Epithelial cell of esophagus (primary cell): Measurements from ENCODE around the gene PCDHGA1.
A peak's percentile ranks its signal among the peaks of the same experiment; 100 is the strongest.

Experiments used
- DNase-seq: peaks from one replicate; pipeline ENCODE4 v3.0.0; 2010; ENCODE audit warnings: low read depth
- H3K4me3 ChIP-seq: 2 replicates; pipeline ENCODE4 v1.5.1; 2011; ENCODE audit warnings: mild to moderate bottlenecking, low read length, control low read depth
- CTCF ChIP-seq: IDR thresholded peaks from 2 replicates; pipeline ENCODE4 v1.5.1; 2011; ENCODE audit warnings: low read depth, mild to moderate bottlenecking, low read length, control low read depth, inconsistent platforms; ENCODE audit not compliant: insufficient read depth; ENCODE audit errors: missing control alignments

Gene PCDHGA1

DNA sequence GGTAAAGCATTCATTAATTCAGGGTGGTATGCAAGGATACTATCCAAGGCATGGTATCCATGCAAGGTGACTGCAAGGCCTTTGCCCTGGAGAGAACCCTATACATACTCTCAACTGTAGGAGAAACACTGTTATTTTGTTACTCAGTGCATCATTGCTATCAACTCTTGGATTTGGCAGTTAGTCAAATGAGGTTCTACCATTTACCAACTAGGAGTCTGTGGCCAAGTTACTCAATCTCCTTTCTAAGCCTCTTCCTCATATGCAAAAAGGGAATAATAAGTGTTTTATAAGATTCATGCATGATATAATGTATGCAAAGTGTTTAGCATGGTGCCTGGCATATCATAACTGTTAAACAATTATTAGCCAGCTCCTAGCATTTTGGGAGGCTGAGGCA is 149.5 kb downstream of the PCDHGA1 start:
- DNase-seq, result no peak
- H3K4me3 ChIP-seq, result no peak overlapping the region
- no peak for TF ChIP-seq CTCF

DNA sequence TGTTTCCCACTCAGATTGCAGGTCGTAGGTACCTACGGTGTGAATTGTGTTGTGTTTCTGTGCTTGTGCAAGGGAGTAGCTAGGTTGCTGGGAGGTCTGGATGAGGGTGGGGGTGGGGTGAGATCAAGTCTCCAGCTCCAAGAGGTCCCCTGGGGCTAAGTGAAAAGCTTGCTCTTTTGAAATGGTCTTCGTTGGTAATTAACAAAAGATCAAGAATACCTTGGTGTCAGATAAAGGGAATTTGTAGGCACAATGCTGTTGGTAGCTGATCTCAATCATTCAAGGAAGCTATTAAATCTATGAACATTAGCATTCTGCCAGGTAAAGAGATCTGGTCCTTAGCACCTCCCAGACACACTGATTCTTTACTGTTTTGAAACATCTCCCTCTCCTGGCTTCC is 153.6 kb downstream of the PCDHGA1 start:
- DNase-seq, result no peak
- H3K4me3 ChIP-seq, result no peak overlapping the region

GRCh38 chr5:141484310-141484640 is 154.0 kb downstream of the PCDHGA1 start:
- no peak for DNase-seq
- no peak for TF ChIP-seq CTCF
- peak overlapping the region; percentile 42 for H3K4me3 ChIP-seq

More for the DNA sequence above, 153.6 kb downstream of the PCDHGA1 start:
- TF ChIP-seq CTCF, result no peak

DNA sequence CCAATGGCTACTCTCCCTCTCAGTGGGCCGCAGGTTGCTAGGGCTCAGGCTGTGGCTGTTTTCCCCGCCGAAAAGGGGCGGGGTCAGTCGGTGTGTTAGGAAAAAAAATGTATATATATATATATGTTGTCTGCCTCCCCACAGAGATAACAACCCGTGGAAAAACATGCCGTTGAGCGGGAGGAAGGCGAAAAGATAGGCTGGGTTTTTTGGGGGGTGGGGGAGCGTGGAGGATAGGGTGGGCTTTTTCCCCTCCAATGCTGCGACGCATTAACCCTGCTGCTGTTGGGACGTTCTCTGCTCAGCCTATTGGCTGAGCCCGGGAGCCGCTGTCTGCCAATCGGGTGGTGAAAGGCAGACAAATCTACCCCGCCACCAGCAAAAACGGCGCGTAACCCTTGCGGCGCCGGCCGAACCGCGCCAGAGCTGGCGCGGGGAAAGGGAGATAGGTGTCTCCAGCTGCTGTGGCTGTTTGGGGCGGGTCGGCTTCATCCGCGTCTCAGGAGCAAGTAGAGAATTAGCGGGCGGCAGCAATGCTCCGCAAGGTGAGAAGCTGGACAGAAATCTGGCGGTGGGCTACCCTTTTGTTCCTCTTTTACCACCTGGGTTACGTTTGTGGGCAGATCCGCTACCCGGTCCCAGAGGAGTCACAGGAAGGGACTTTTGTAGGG is 154.5 kb downstream of the PCDHGA1 start, which contains the start of gene PCDHGC4:
PCDHGC4 (plus strand) TSS at position 390 of the 671 bp plus-strand sequence; CDS start at position 534, 144 bp downstream.
- H3K4me3 ChIP-seq, result peak within 1 kb of the TSS; percentile 42
- DNase-seq, result peak; percentile 19

GRCh38 chr5:141485321-141486055 is 155.2 kb downstream of the PCDHGA1 start:
- no peak for TF ChIP-seq CTCF
- no peak for DNase-seq
- peak overlapping the region; percentile 42 for H3K4me3 ChIP-seq

More for the DNA sequence above, 154.5 kb downstream of the PCDHGA1 start, which contains the start of gene PCDHGC4:
- TF ChIP-seq CTCF, result no peak

DNA sequence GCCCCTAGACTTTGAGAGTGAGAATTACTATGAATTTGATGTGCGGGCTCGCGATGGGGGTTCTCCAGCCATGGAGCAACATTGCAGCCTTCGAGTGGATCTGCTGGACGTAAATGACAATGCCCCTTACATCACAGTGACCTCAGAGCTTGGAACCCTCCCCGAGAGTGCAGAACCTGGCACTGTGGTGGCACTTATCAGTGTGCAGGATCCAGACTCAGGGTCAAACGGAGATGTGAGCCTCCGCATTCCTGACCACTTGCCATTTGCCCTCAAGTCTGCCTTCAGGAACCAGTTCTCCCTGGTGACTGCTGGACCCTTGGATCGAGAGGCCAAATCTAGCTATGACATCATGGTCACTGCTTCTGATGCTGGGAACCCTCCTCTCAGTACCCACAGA is 155.8 kb downstream of the PCDHGA1 start:
- H3K4me3 ChIP-seq, result no peak overlapping the region
- no peak for TF ChIP-seq CTCF
- no peak for DNase-seq
